H9 (cell line): ENCODE data around the gene CERKL. TPM values are rescaled to one million over a fixed set of nuclear protein-coding genes. Genes with fewer than 3 reads are reported as not detected.

Experiments
- DNase-seq: peaks from one replicate; pipeline ENCODE4 v3.0.0-alpha.2; 2017
- H2AFZ ChIP-seq: one replicate; pipeline ENCODE4 v1.6.1; 2013; ENCODE audit warnings: mild to moderate bottlenecking, low read length, control low read depth, moderate library complexity
- H2AK5ac ChIP-seq: 2 replicates; pipeline ENCODE4 v1.6.1; 2013; ENCODE audit warnings: low read length, control low read depth, mixed read lengths; ENCODE audit not compliant: insufficient read length
- H2BK120ac ChIP-seq: one replicate; pipeline ENCODE4 v1.6.1; 2013; ENCODE audit warnings: low read depth, mild to moderate bottlenecking, low read length, control low read depth, inconsistent platforms; ENCODE audit not compliant: poor library complexity, severe bottlenecking
- H2BK12ac ChIP-seq: 2 replicates; pipeline ENCODE4 v1.6.1; 2013; ENCODE audit warnings: low read length, control low read depth, mixed read lengths, low read depth; ENCODE audit not compliant: insufficient read length
- H2BK15ac ChIP-seq: 2 replicates; pipeline ENCODE4 v1.6.1; 2013; ENCODE audit warnings: low read depth, low read length, control low read depth
- H2BK20ac ChIP-seq: one replicate; pipeline ENCODE4 v1.6.1; 2013; ENCODE audit warnings: low read depth, mild to moderate bottlenecking, low read length, control low read depth, inconsistent platforms; ENCODE audit not compliant: poor library complexity, severe bottlenecking
- H2BK5ac ChIP-seq: 2 replicates; pipeline ENCODE4 v1.6.1; 2013; ENCODE audit warnings: low read length, control low read depth, mixed read lengths; ENCODE audit not compliant: insufficient read length
- H3K14ac ChIP-seq: 2 replicates; pipeline ENCODE4 v1.6.1; 2013; ENCODE audit warnings: low read length, control low read depth; ENCODE audit not compliant: insufficient read depth
- H3K18ac ChIP-seq: 2 replicates; pipeline ENCODE4 v1.6.1; 2013; ENCODE audit warnings: low read depth, mild to moderate bottlenecking, mixed read lengths, low read length, control low read depth; ENCODE audit not compliant: insufficient read length
- H3K23ac ChIP-seq: 2 replicates; pipeline ENCODE4 v1.6.1; 2013; ENCODE audit warnings: low read length, control low read depth, mixed read lengths, low read depth; ENCODE audit not compliant: insufficient read length
- H3K23me2 ChIP-seq: 2 replicates; pipeline ENCODE4 v1.6.1; 2013; ENCODE audit warnings: low read depth, mild to moderate bottlenecking, mixed read lengths, low read length, control low read depth; ENCODE audit not compliant: insufficient read length, poor library complexity, severe bottlenecking
- H3K27ac ChIP-seq: 2 replicates; pipeline ENCODE4 v1.5.1; 2013; ENCODE audit warnings: low read length, control low read depth, mixed read lengths, low read depth; ENCODE audit not compliant: insufficient read length
- H3K27me3 ChIP-seq: 2 replicates; pipeline ENCODE4 v1.6.1; 2013; ENCODE audit warnings: low read length, control low read depth, inconsistent platforms; ENCODE audit not compliant: insufficient read depth
- H3K4ac ChIP-seq: 2 replicates; pipeline ENCODE4 v1.6.1; 2013; ENCODE audit warnings: low read depth, mild to moderate bottlenecking, control low read depth, inconsistent platforms, low read length, moderate library complexity
- H3K4me1 ChIP-seq: 2 replicates; pipeline ENCODE4 v1.6.1; 2013; ENCODE audit warnings: low read length, control low read depth, inconsistent platforms; ENCODE audit not compliant: insufficient read depth
- H3K4me2 ChIP-seq: 2 replicates; pipeline ENCODE4 v1.6.1; 2013; ENCODE audit warnings: low read length, control low read depth, mixed read lengths; ENCODE audit not compliant: insufficient read length, insufficient read depth
- H3K56ac ChIP-seq: 2 replicates; pipeline ENCODE4 v1.6.1; 2013; ENCODE audit warnings: low read depth, mild to moderate bottlenecking, mixed read lengths, low read length, control low read depth; ENCODE audit not compliant: insufficient read length
- H3K79me1 ChIP-seq: 2 replicates; pipeline ENCODE4 v1.6.1; 2013; ENCODE audit warnings: low read depth, mild to moderate bottlenecking, moderate library complexity, low read length, control low read depth, inconsistent platforms; ENCODE audit not compliant: insufficient read depth, poor library complexity, severe bottlenecking
- H3K79me2 ChIP-seq: 2 replicates; pipeline ENCODE4 v1.6.1; 2013; ENCODE audit warnings: low read length, control low read depth, inconsistent platforms; ENCODE audit not compliant: insufficient read depth
- H3K9ac ChIP-seq: 2 replicates; pipeline ENCODE4 v1.6.1; 2013; ENCODE audit warnings: low read length, control low read depth, mixed read lengths; ENCODE audit not compliant: insufficient read length; ENCODE audit errors: extremely low read depth
- H3K9me3 ChIP-seq: one replicate; pipeline ENCODE4 v1.6.1; 2013; ENCODE audit warnings: low read depth, low read length, inconsistent platforms; ENCODE audit not compliant: control insufficient read depth
- H3T11ph ChIP-seq: one replicate; pipeline ENCODE4 v1.6.1; 2013; ENCODE audit warnings: mild to moderate bottlenecking, low read length, control low read depth, inconsistent platforms
- H4K20me1 ChIP-seq: one replicate; pipeline ENCODE4 v1.6.1; 2013; ENCODE audit not compliant: control insufficient read depth, insufficient read length, insufficient read depth
- H4K5ac ChIP-seq: 2 replicates; pipeline ENCODE4 v1.6.1; 2013; ENCODE audit warnings: low read depth, mild to moderate bottlenecking, mixed read lengths, low read length, control low read depth; ENCODE audit not compliant: insufficient read length
- H4K8ac ChIP-seq: replicated peaks from 2 replicates; pipeline ENCODE4 v1.6.1; 2013; ENCODE audit warnings: low read length, control low read depth, mixed read lengths, low read depth; ENCODE audit not compliant: insufficient read length
- H4K91ac ChIP-seq: 2 replicates; pipeline ENCODE4 v1.6.1; 2013; ENCODE audit warnings: low read depth, mild to moderate bottlenecking, moderate library complexity, mixed read lengths, low read length, control low read depth; ENCODE audit not compliant: insufficient read length
- H3K27ac Mint-ChIP-seq, 3 experiments: 2 replicates in 2 of 3; 3 replicates in 1 of 3; pipeline ENCODE4 v1.8.0; 2020 to 2021; ENCODE audit warnings: mixed read lengths in 3 of 3, mild to moderate bottlenecking in 1 of 3, moderate library complexity in 1 of 3
- H3K27me3 Mint-ChIP-seq: 2 replicates; pipeline ENCODE4 v1.8.0; 2021; ENCODE audit warnings: low read depth, mild to moderate bottlenecking, moderate library complexity, mixed read lengths
- H3K36me3 Mint-ChIP-seq, 3 experiments: 2 replicates in 2 of 3; 3 replicates in 1 of 3; pipeline ENCODE4 v1.8.0; 2020 to 2021; ENCODE audit warnings: low read depth in 3 of 3, mixed read lengths in 3 of 3; ENCODE audit not compliant: insufficient read depth in 1 of 3
- H3K4me1 Mint-ChIP-seq, 2 experiments: 2 replicates each; pipeline ENCODE4 v1.8.0; 2020; ENCODE audit warnings: mixed read lengths in 2 of 2
- H3K4me3 Mint-ChIP-seq, 2 experiments: 2 replicates in 1 of 2; 3 replicates in 1 of 2; pipeline ENCODE4 v1.8.0; 2020 to 2021; ENCODE audit warnings: mild to moderate bottlenecking in 2 of 2, mixed read lengths in 2 of 2, moderate library complexity in 1 of 2
- H3K9me3 Mint-ChIP-seq, 2 experiments: 2 replicates in 1 of 2; 3 replicates in 1 of 2; pipeline ENCODE4 v1.8.0; 2020; ENCODE audit warnings: mild to moderate bottlenecking in 2 of 2, mixed read lengths in 2 of 2, moderate library complexity in 1 of 2
- WGBS: extraction: QIAGEN DNeasy Blood & Tissue Kit; methylation state at CpG from one replicate; pipeline ENCODE4 v1.1.7; 2013; ENCODE audit warnings: missing lambda C conversion rate, low lambda C conversion rate, mixed read lengths; ENCODE audit not compliant: insufficient read length; ENCODE audit errors: extremely low coverage; 5-methylcytosine and 5-hydroxymethylcytosine counted together
- total RNA-seq: library from RNA; stranded (reverse); gene quantifications from 2 replicates; pipeline ENCODE4 v1.2.1, GENCODE V29; 2021
- TF ChIP-seq, protein P1 (sequence below): fragments of 200-600 bp; sonication (generic); conservative IDR thresholded peaks from 3 replicates; pipeline ENCODE4 v1.8.0; 2021; ENCODE audit warnings: antibody characterized with exemption, mild to moderate bottlenecking

The CERKL gene
- total RNA-seq, 1 experiment from 2014 or later = not detected

DNA sequence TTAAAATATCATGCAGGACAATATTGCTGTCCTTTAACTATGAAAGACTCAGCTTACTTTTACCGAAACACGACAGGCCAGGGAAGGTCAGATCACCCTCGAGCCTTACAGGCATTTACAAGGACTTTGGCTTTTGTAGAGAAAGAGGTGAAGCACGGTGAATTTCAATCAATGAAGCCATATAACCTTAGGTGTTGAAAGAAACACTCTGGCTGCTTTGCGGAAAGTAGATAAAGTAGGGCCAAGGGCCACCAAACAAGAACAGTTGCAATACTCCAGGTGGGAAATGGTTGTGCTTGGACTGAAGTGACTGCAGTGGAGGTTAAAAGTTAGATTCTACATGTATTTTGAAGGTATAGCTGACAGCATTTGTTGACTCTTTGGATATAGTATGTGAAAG lies 80.5 kb downstream of the CERKL start:
- no peaks in the 10 kb centered on the region for H3K9me3 ChIP-seq
- no peak overlapping the region for H3K14ac ChIP-seq
- H3K4me1 ChIP-seq = no peaks in the 10 kb centered on the region
- H3K23ac ChIP-seq = no peak overlapping the region
- H3K27me3 Mint-ChIP-seq = peaks cover 11% of the 10 kb centered on the region
- H3K56ac ChIP-seq = no peak overlapping the region
- no peak overlapping the region for H2BK120ac ChIP-seq
- H2BK20ac ChIP-seq = no peak overlapping the region
- no peak overlapping the region for H4K5ac ChIP-seq
- no peaks in the 10 kb centered on the region for H3K9me3 Mint-ChIP-seq
- peaks cover 4% of the 10 kb centered on the region in 2 experiments; a peak in 3 of 4 replicates for H3K4me1 Mint-ChIP-seq
- H3K79me1 ChIP-seq = no peaks in the 10 kb centered on the region
- H2AK5ac ChIP-seq = no peak overlapping the region
- no peak overlapping the region for H4K8ac ChIP-seq
- no peak for DNase-seq
- H3K4me2 ChIP-seq = no peak overlapping the region
- no peak overlapping the region for H3K27ac ChIP-seq
- no peaks in the 10 kb centered on the region for H3K27me3 ChIP-seq
- no peak overlapping the region for H3K4me3 Mint-ChIP-seq
- no CpG with 5 or more reads among the region's 5 CpGs for WGBS
- H3K36me3 Mint-ChIP-seq = no peaks in the 10 kb centered on the region
- H3K23me2 ChIP-seq = peaks cover 2% of the 10 kb centered on the region
- H3K27ac Mint-ChIP-seq = no peak overlapping the region
- TF ChIP-seq, protein P1, sequence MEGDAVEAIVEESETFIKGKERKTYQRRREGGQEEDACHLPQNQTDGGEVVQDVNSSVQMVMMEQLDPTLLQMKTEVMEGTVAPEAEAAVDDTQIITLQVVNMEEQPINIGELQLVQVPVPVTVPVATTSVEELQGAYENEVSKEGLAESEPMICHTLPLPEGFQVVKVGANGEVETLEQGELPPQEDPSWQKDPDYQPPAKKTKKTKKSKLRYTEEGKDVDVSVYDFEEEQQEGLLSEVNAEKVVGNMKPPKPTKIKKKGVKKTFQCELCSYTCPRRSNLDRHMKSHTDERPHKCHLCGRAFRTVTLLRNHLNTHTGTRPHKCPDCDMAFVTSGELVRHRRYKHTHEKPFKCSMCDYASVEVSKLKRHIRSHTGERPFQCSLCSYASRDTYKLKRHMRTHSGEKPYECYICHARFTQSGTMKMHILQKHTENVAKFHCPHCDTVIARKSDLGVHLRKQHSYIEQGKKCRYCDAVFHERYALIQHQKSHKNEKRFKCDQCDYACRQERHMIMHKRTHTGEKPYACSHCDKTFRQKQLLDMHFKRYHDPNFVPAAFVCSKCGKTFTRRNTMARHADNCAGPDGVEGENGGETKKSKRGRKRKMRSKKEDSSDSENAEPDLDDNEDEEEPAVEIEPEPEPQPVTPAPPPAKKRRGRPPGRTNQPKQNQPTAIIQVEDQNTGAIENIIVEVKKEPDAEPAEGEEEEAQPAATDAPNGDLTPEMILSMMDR = no peak
- no peak overlapping the region for H3K18ac ChIP-seq
- no peak overlapping the region for H4K91ac ChIP-seq
- H2AFZ ChIP-seq = no peak overlapping the region
- no peaks in the 10 kb centered on the region for H4K20me1 ChIP-seq
- no peak overlapping the region for H2BK12ac ChIP-seq
- H2BK5ac ChIP-seq = no peak overlapping the region
- no peak overlapping the region for H2BK15ac ChIP-seq
- H3K9ac ChIP-seq = no peak overlapping the region
- H3T11ph ChIP-seq = no peak overlapping the region
- no peak overlapping the region for H3K4ac ChIP-seq
- no peaks in the 10 kb centered on the region for H3K79me2 ChIP-seq
